CMK (cell line): ENCODE data around the gene CCDC78.
A peak's percentile ranks its signal among the peaks of the same experiment; 100 is the strongest.

Experiments
- DNase-seq: peaks from one replicate; pipeline ENCODE4 v3.0.0-alpha.2; 2010; ENCODE audit warnings: low read depth

The CCDC78 gene

GRCh38 chr16:726438-727290 is at the start of gene CCDC78, which contains the start of gene HAGHL:
TSS of gene CCDC78 (minus strand) at chr16:726443. CDS start at chr16:726367, 76 bp downstream.
TSS of gene HAGHL (plus strand) at chr16:727106. CDS start at chr16:727510, 404 bp downstream.
- peak; percentile 45 for DNase-seq

GRCh38 chr16:775236-775796 is 49.1 kb upstream of the CCDC78 start:
- DNase-seq, result no peak

- no peak for DNase-seq
These were observed 48.1 kb upstream of the CCDC78 start for GRCh38 chr16:774086-775001.

- no peak for DNase-seq
These were observed 46.7 kb upstream of the CCDC78 start for GRCh38 chr16:772959-773358.

GRCh38 chr16:770411-770810 is 44.2 kb upstream of the CCDC78 start:
- no peak for DNase-seq

GRCh38 chr16:769934-770333 is 43.7 kb upstream of the CCDC78 start:
- DNase-seq, result no peak

GRCh38 chr16:769184-769784 is 43.0 kb upstream of the CCDC78 start:
- DNase-seq, result no peak

GRCh38 chr16:768428-768827 is 42.2 kb upstream of the CCDC78 start:
- no peak for DNase-seq

GRCh38 chr16:767743-768235 is 41.5 kb upstream of the CCDC78 start:
- no peak for DNase-seq

GRCh38 chr16:766820-767640 is 40.8 kb upstream of the CCDC78 start:
- no peak for DNase-seq

- DNase-seq, result no peak
These were observed 40.0 kb upstream of the CCDC78 start for GRCh38 chr16:766008-766819.

- no peak for DNase-seq
These were observed 39.2 kb upstream of the CCDC78 start for GRCh38 chr16:765488-765865.

- DNase-seq, result no peak
These were observed 38.7 kb upstream of the CCDC78 start for GRCh38 chr16:764848-765487.

GRCh38 chr16:764184-764750 is 38.0 kb upstream of the CCDC78 start:
- DNase-seq, result no peak

- no peak for DNase-seq
These were observed 37.3 kb upstream of the CCDC78 start for GRCh38 chr16:763369-764183.

- DNase-seq, result no peak
These were observed 36.5 kb upstream of the CCDC78 start for GRCh38 chr16:762595-763268.

- no peak for DNase-seq
These were observed 35.6 kb upstream of the CCDC78 start for GRCh38 chr16:761625-762513.
